HepG2 (cell line): ENCODE measurements around the gene SEPHS2. TPM values are rescaled to one million over a fixed set of nuclear protein-coding genes. Genes with fewer than 3 reads are reported as not detected.
A peak's percentile ranks its signal among the peaks of the same experiment; 100 is the strongest.

Experiments used
- CEBPG ChIP-seq: IDR thresholded peaks from 2 replicates; pipeline ENCODE4 v1.6.1; 2016
- ETS1 ChIP-seq: sonication (generic); formaldehyde crosslinking; IDR thresholded peaks from 2 replicates; pipeline ENCODE4 v1.4.0; 2020; ENCODE audit warnings: missing genetic modification reagents
- FOXA3 ChIP-seq: IDR thresholded peaks from 2 replicates; pipeline ENCODE4 v1.6.1; 2016; ENCODE audit warnings: missing genetic modification reagents, missing compliant biosample characterization
- GATAD2A ChIP-seq: IDR thresholded peaks from 2 replicates; pipeline ENCODE4 v1.6.1; 2016
- KDM4B ChIP-seq: sonication (generic); formaldehyde crosslinking; IDR thresholded peaks from 2 replicates; pipeline ENCODE4 v1.4.0; 2020; ENCODE audit warnings: missing genetic modification reagents
- KLF16 ChIP-seq, 2 experiments: sonication (generic) in 1 of 2; formaldehyde crosslinking in 1 of 2; IDR thresholded peaks; 2 replicates each; pipeline versions ENCODE4 v1.6.1 to v1.8.0; 2016 to 2023; ENCODE audit warnings: missing genetic modification reagents in 2 of 2, missing compliant biosample characterization in 1 of 2
- MED1 ChIP-seq: sonication (generic); formaldehyde crosslinking; IDR thresholded peaks from 2 replicates; pipeline ENCODE4 v1.4.0; 2020; ENCODE audit warnings: missing genetic modification reagents
- MLLT10 ChIP-seq: sonication (generic); formaldehyde crosslinking; IDR thresholded peaks from 2 replicates; pipeline ENCODE4 v1.4.0; 2020; ENCODE audit warnings: missing genetic modification reagents
- MTA3 ChIP-seq: sonication (generic); formaldehyde crosslinking; IDR thresholded peaks from 2 replicates; pipeline ENCODE4 v1.4.0; 2020; ENCODE audit warnings: missing genetic modification reagents
- NFYC ChIP-seq: IDR thresholded peaks from 2 replicates; pipeline ENCODE4 v1.6.1; 2016; ENCODE audit warnings: missing genetic modification reagents, missing compliant biosample characterization
- POLR2G ChIP-seq: fragments of 200-400 bp; formaldehyde crosslinking; IDR thresholded peaks from 2 replicates; pipeline ENCODE4 v1.6.1; 2018; ENCODE audit warnings: mild to moderate bottlenecking, low read depth, low read length, moderate library complexity
- RFX1 ChIP-seq: fragments of 450-650 bp; IDR thresholded peaks from 2 replicates; pipeline ENCODE4 v1.6.1; 2017
- SETDB1 ChIP-seq: sonication (generic); formaldehyde crosslinking; IDR thresholded peaks from 2 replicates; pipeline ENCODE4 v1.5.1; 2020; ENCODE audit warnings: missing genetic modification reagents, mild to moderate bottlenecking, borderline replicate concordance
- SP140L ChIP-seq: sonication (generic); formaldehyde crosslinking; IDR thresholded peaks from 2 replicates; pipeline ENCODE4 v1.4.0; 2020; ENCODE audit warnings: missing genetic modification reagents, borderline replicate concordance
- SSRP1 ChIP-seq: IDR thresholded peaks from 2 replicates; pipeline ENCODE4 v1.6.1; 2016; ENCODE audit warnings: control low read depth
- THAP11 ChIP-seq: IDR thresholded peaks from 2 replicates; pipeline ENCODE4 v1.6.1; 2016; ENCODE audit warnings: missing biosample characterization, missing genetic modification reagents
- TRIM22 ChIP-seq: fragments of 450-650 bp; IDR thresholded peaks from 2 replicates; pipeline ENCODE4 v1.6.1; 2017
- ZBTB7A ChIP-seq: sonication (generic); formaldehyde crosslinking; IDR thresholded peaks from 2 replicates; pipeline ENCODE4 v1.8.0; 2022; ENCODE audit warnings: mild to moderate bottlenecking, missing genetic modification reagents
- ZHX1 ChIP-seq: sonication (generic); formaldehyde crosslinking; IDR thresholded peaks from 2 replicates; pipeline ENCODE4 v1.8.1; 2022; ENCODE audit warnings: low read depth, mild to moderate bottlenecking, missing genetic modification reagents
- ZMYM2 ChIP-seq: sonication (generic); formaldehyde crosslinking; IDR thresholded peaks from 2 replicates; pipeline ENCODE4 v1.8.0; 2022; ENCODE audit warnings: mild to moderate bottlenecking, missing genetic modification reagents
- ZNF414 ChIP-seq: sonication (generic); formaldehyde crosslinking; IDR thresholded peaks from 2 replicates; pipeline ENCODE4 v1.5.0; 2020; ENCODE audit warnings: missing genetic modification reagents
- ZNF619 ChIP-seq: sonication (generic); formaldehyde crosslinking; IDR thresholded peaks from 2 replicates; pipeline ENCODE4 v1.4.0; 2020; ENCODE audit warnings: mild to moderate bottlenecking, missing genetic modification reagents
- ZNF670 ChIP-seq: sonication (generic); formaldehyde crosslinking; IDR thresholded peaks from 2 replicates; pipeline ENCODE4 v1.8.0; 2022; ENCODE audit warnings: mild to moderate bottlenecking, missing genetic modification reagents, borderline replicate concordance
- ZNF780A ChIP-seq: sonication (generic); formaldehyde crosslinking; IDR thresholded peaks from 2 replicates; pipeline ENCODE4 v1.8.0; 2022; ENCODE audit warnings: mild to moderate bottlenecking, missing genetic modification reagents, moderate library complexity
- polyA plus RNA-seq, 8 experiments: library from polyadenylated mRNA; depleted of rRNA in 3 of 8; stranded (reverse) in 7 of 8; unstranded in 1 of 8; fragments of >200 nt; fragmentation: Illumina TruSeq in 4 of 8; extraction: Trizol in 4 of 8; gene quantifications; 2 replicates each; pipeline versions ENCODE4 v1.2.1 to v1.2.3, GENCODE V29; 2011 to 2016; ENCODE audit warnings: low read depth in 4 of 8, missing spikeins in 1 of 8, mixed read lengths in 1 of 8; ENCODE audit not compliant: insufficient read depth in 1 of 8
- total RNA-seq, 5 experiments: library from RNA; depleted of rRNA; stranded (reverse); fragments of >200 nt; fragmentation: Illumina TruSeq; extraction: Trizol; gene quantifications; 2 replicates each; pipeline ENCODE4 v1.2.3, GENCODE V29; 2016; ENCODE audit warnings: low read depth in 1 of 5
- TF ChIP-seq, protein P1 (sequence below): sonication (generic); formaldehyde crosslinking; IDR thresholded peaks from 2 replicates; pipeline ENCODE4 v1.4.0; 2020; ENCODE audit warnings: missing genetic modification reagents

The SEPHS2 gene
- total and polyA plus RNA-seq, 2 of the 13 experiments (the other 11 are each of a cell fraction or from before 2014, with no cell fraction given): 20.7 to 127 TPM

DNA sequence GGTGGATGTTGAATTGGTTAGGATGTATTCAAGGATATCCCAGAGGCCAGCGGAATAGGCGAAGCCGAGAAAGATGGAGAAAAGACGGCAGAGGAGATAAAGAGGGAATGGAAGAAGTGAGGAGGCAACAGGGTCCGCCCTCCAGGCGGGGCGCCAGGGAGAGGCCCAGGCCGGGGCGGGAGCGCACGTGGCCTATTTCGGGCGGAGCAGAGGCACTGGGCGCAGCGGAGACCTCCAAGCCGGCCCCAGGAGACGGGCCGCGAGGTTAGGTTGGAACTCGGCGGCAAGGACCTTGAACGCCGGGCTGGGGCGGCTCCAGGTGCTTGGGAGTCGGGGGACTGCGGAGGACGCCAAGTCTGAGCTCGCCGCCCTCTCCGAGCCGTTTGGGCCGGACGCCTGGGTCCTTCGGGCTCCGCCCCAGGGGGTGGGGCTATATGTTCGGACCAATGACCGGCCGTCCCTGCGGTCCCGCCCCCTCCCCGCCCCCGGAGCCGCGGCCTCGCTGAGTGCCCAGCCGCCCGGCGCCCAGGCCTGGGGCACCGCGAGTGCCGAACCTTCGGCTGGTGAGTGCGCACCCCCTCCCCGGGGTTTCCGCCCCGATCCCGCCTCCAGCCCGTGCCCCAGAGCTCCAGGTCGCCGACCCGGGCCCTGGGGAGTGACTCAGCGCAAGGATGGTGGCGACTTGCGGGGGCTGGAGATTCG is 38.4 kb downstream of the SEPHS2 start, which contains the start of gene ZNF771 (continued):
- TF ChIP-seq MED1: peak; percentile 56; the same call in 1 of the 2 replicates
- peak; percentile 49 for TF ChIP-seq ZNF619 (CRISPR knock-in tag)
- no peak for TF ChIP-seq TRIM22
- peak; percentile 11; the same call in 1 of the 2 replicates for TF ChIP-seq FOXA3 (CRISPR knock-in tag)
- TF ChIP-seq SETDB1 (CRISPR knock-in tag): no peak
- no peak for TF ChIP-seq ZBTB7A (CRISPR knock-in tag)
- peak; percentile 65 for TF ChIP-seq ZHX1 (CRISPR knock-in tag)
- TF ChIP-seq ZNF414 (CRISPR knock-in tag): peak; percentile 84; the same call in 1 of the 2 replicates
- TF ChIP-seq THAP11: peak; percentile 76
- no peak for TF ChIP-seq MLLT10 (CRISPR knock-in tag)
- TF ChIP-seq KDM4B (CRISPR knock-in tag): no peak; the same call in 1 of the 2 replicates
- peak; percentile 33; the same call in 1 of the 2 replicates for TF ChIP-seq GATAD2A
- no peak for TF ChIP-seq ETS1 (CRISPR knock-in tag)
- TF ChIP-seq ZMYM2 (CRISPR knock-in tag): no peak
- TF ChIP-seq, protein P1, sequence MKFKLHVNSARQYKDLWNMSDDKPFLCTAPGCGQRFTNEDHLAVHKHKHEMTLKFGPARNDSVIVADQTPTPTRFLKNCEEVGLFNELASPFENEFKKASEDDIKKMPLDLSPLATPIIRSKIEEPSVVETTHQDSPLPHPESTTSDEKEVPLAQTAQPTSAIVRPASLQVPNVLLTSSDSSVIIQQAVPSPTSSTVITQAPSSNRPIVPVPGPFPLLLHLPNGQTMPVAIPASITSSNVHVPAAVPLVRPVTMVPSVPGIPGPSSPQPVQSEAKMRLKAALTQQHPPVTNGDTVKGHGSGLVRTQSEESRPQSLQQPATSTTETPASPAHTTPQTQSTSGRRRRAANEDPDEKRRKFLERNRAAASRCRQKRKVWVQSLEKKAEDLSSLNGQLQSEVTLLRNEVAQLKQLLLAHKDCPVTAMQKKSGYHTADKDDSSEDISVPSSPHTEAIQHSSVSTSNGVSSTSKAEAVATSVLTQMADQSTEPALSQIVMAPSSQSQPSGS (CRISPR knock-in tag): no peak
- no peak for TF ChIP-seq CEBPG (CRISPR knock-in tag)
- peak; percentile 96 for TF ChIP-seq POLR2G
- peak in 1 of 2 experiments; percentile 95; a peak in 2 of 4 replicates for TF ChIP-seq KLF16 (CRISPR knock-in tag; IDR thresholded peaks at IDR 0.05)
- TF ChIP-seq RFX1: no peak
- 0 out of 2 replicates have a peak, but pooled peaks have one; percentile 69 for TF ChIP-seq SP140L (CRISPR knock-in tag)
- no peak for TF ChIP-seq MTA3
- peak; percentile 76 for TF ChIP-seq NFYC
- TF ChIP-seq SSRP1 (CRISPR knock-in tag): no peak
- no peak for TF ChIP-seq ZNF780A
- TF ChIP-seq ZNF670: no peak
